Measurements from ENCODE around the gene COX17.
A peak's percentile ranks its signal among the peaks of the same experiment; 100 is the strongest.

The COX17 gene

GRCh38 chr3:119632829-119633228, 44.4 kb downstream of the COX17 start:
- Histone ChIP-seq H3K27me3 (ENCODE audit: control insufficient read depth in 1 of 2, insufficient read depth in 1 of 2, low read length in 2 of 2) (no peaks in the 10 kb centered on the region), H3K36me3 (ENCODE audit: control insufficient read depth in 1 of 2, insufficient read depth in 2 of 2, low read depth in 1 of 2, low read length in 2 of 2) (no peaks in the 10 kb centered on the region), H3K27ac (ENCODE audit: low read length, poor library complexity, severe bottlenecking) (no peak overlapping the region), H2AFZ (ENCODE audit: low read depth, low read length) (no peak overlapping the region), H3K4me2 (ENCODE audit: low read length, poor library complexity, severe bottlenecking) (no peak overlapping the region), H3K23ac (ENCODE audit: low read length in 2 of 2) (no peak overlapping the region), H3K4me3 (ENCODE audit: insufficient read depth in 1 of 2, low read depth in 1 of 2, low read length in 2 of 2) (no peak overlapping the region), H3K9me3 (ENCODE audit: control insufficient read depth, low read length) (no peaks in the 10 kb centered on the region), H2BK12ac (ENCODE audit: low read length in 2 of 2) (no peak overlapping the region), H2BK15ac (ENCODE audit: low read depth, poor library complexity, severe bottlenecking) (no peak overlapping the region), H4K91ac (ENCODE audit: low read length) (no peak overlapping the region), H2AK5ac (ENCODE audit: low read length, severe bottlenecking) (no peak overlapping the region), H3K9ac (ENCODE audit: low read length) (no peak overlapping the region), H3K4ac (ENCODE audit: low read depth in 1 of 2, low read length in 2 of 2) (no peak overlapping the region), H3K4me1 (ENCODE audit: control insufficient read depth, insufficient read depth, low read depth, low read length) (peaks cover 6% of the 10 kb centered on the region), H4K8ac (ENCODE audit: low read length) (no peak overlapping the region), H2BK120ac (ENCODE audit: low read depth, low read length) (no peak overlapping the region), H3K79me1 (replicated peaks; ENCODE audit: low read length, poor library complexity, severe bottlenecking) (no peaks in the 10 kb centered on the region), H2BK5ac (ENCODE audit: low read depth, low read length, poor library complexity, severe bottlenecking) (no peak overlapping the region), H3K18ac (ENCODE audit: low read depth in 1 of 2, low read length in 2 of 2) (no peak overlapping the region), H3K14ac (ENCODE audit: low read length in 2 of 2) (no peak overlapping the region)
- DNase-seq = no peak
- 97% methylated on average over 4 of the region's 4 CpGs for WGBS

GRCh38 chr3:119632216-119632615, 45.0 kb downstream of the COX17 start:
- no peak overlapping the region for H2BK120ac ChIP-seq (ENCODE audit: low read depth, low read length)
- no peak overlapping the region for H2AK5ac ChIP-seq (ENCODE audit: low read length, severe bottlenecking)
- no peak overlapping the region for H3K4me2 ChIP-seq (ENCODE audit: low read length, poor library complexity, severe bottlenecking)
- no peak overlapping the region for H3K18ac ChIP-seq (ENCODE audit: low read depth in 1 of 2, low read length in 2 of 2)
- peak overlapping the region in 1 of 2 experiments; percentile 24 for H3K4ac ChIP-seq (ENCODE audit: low read depth in 1 of 2, low read length in 2 of 2)
- H3K27me3 ChIP-seq (ENCODE audit: control insufficient read depth in 1 of 2, insufficient read depth in 1 of 2, low read length in 2 of 2) = no peaks in the 10 kb centered on the region
- H3K4me1 ChIP-seq (ENCODE audit: control insufficient read depth, insufficient read depth, low read depth, low read length) = peaks cover 3% of the 10 kb centered on the region
- WGBS = 86% methylated on average over 4 of the region's 4 CpGs
- no peak overlapping the region for H2AFZ ChIP-seq (ENCODE audit: low read depth, low read length)
- peak overlapping the region; percentile 52 for H4K8ac ChIP-seq (ENCODE audit: low read length)
- H3K36me3 ChIP-seq (ENCODE audit: control insufficient read depth in 1 of 2, insufficient read depth in 2 of 2, low read depth in 1 of 2, low read length in 2 of 2) = no peaks in the 10 kb centered on the region
- H3K79me1 ChIP-seq (replicated peaks; ENCODE audit: low read length, poor library complexity, severe bottlenecking) = no peaks in the 10 kb centered on the region
- no peak overlapping the region for H3K23ac ChIP-seq (ENCODE audit: low read length in 2 of 2)
- H2BK12ac ChIP-seq (ENCODE audit: low read length in 2 of 2) = no peak overlapping the region
- no peak overlapping the region for H3K4me3 ChIP-seq (ENCODE audit: insufficient read depth in 1 of 2, low read depth in 1 of 2, low read length in 2 of 2)
- no peak overlapping the region for H2BK15ac ChIP-seq (ENCODE audit: low read depth, poor library complexity, severe bottlenecking)
- no peak overlapping the region for H3K27ac ChIP-seq (ENCODE audit: low read length, poor library complexity, severe bottlenecking)
- no peak overlapping the region for H2BK5ac ChIP-seq (ENCODE audit: low read depth, low read length, poor library complexity, severe bottlenecking)
- H3K9me3 ChIP-seq (ENCODE audit: control insufficient read depth, low read length) = no peaks in the 10 kb centered on the region
- no peak for DNase-seq
- H4K91ac ChIP-seq (ENCODE audit: low read length) = no peak overlapping the region
- H3K14ac ChIP-seq (ENCODE audit: low read length in 2 of 2) = no peak overlapping the region
- no peak overlapping the region for H3K9ac ChIP-seq (ENCODE audit: low read length)

GRCh38 chr3:119631516-119631915, 45.7 kb downstream of the COX17 start:
- DNase-seq = no peak
- H4K8ac ChIP-seq (ENCODE audit: low read length) = no peak overlapping the region
- H4K91ac ChIP-seq (ENCODE audit: low read length) = no peak overlapping the region
- no peak overlapping the region for H3K27ac ChIP-seq (ENCODE audit: low read length, poor library complexity, severe bottlenecking)
- no peaks in the 10 kb centered on the region for H3K9me3 ChIP-seq (ENCODE audit: control insufficient read depth, low read length)
- H2BK15ac ChIP-seq (ENCODE audit: low read depth, poor library complexity, severe bottlenecking) = no peak overlapping the region
- no peak overlapping the region for H2BK12ac ChIP-seq (ENCODE audit: low read length in 2 of 2)
- no peaks in the 10 kb centered on the region for H3K36me3 ChIP-seq (ENCODE audit: control insufficient read depth in 1 of 2, insufficient read depth in 2 of 2, low read depth in 1 of 2, low read length in 2 of 2)
- no peaks in the 10 kb centered on the region for H3K27me3 ChIP-seq (ENCODE audit: control insufficient read depth in 1 of 2, insufficient read depth in 1 of 2, low read length in 2 of 2)
- whole genome bisulfite sequencing = 86% methylated on average over 3 of the region's 3 CpGs
- peak overlapping the region; percentile 80 for H3K9ac ChIP-seq (ENCODE audit: low read length)
- H3K4me2 ChIP-seq (ENCODE audit: low read length, poor library complexity, severe bottlenecking) = no peak overlapping the region
- H3K18ac ChIP-seq (ENCODE audit: low read depth in 1 of 2, low read length in 2 of 2) = no peak overlapping the region
- H3K23ac ChIP-seq (ENCODE audit: low read length in 2 of 2) = no peak overlapping the region
- no peak overlapping the region for H2AK5ac ChIP-seq (ENCODE audit: low read length, severe bottlenecking)
- no peak overlapping the region for H3K14ac ChIP-seq (ENCODE audit: low read length in 2 of 2)
- H3K4me1 ChIP-seq (ENCODE audit: control insufficient read depth, insufficient read depth, low read depth, low read length) = peaks cover 3% of the 10 kb centered on the region
- no peak overlapping the region for H2BK5ac ChIP-seq (ENCODE audit: low read depth, low read length, poor library complexity, severe bottlenecking)
- no peak overlapping the region for H2BK120ac ChIP-seq (ENCODE audit: low read depth, low read length)
- H3K79me1 ChIP-seq (replicated peaks; ENCODE audit: low read length, poor library complexity, severe bottlenecking) = no peaks in the 10 kb centered on the region
- H2AFZ ChIP-seq (ENCODE audit: low read depth, low read length) = no peak overlapping the region
- H3K4me3 ChIP-seq (ENCODE audit: insufficient read depth in 1 of 2, low read depth in 1 of 2, low read length in 2 of 2) = no peak overlapping the region
- no peak overlapping the region for H3K4ac ChIP-seq (ENCODE audit: low read depth in 1 of 2, low read length in 2 of 2)

- Histone ChIP-seq H3K18ac (ENCODE audit: low read depth in 1 of 2, low read length in 2 of 2) (no peak overlapping the region), H4K8ac (ENCODE audit: low read length) (no peak overlapping the region)
- 95% methylated on average over 7 of the region's 7 CpGs for WGBS
These were observed 46.3 kb downstream of the COX17 start for GRCh38 chr3:119630880-119631329.

More at GRCh38 chr3:119630880-119631329, 46.3 kb downstream of the COX17 start:
- H2BK15ac ChIP-seq (ENCODE audit: low read depth, poor library complexity, severe bottlenecking) = no peak overlapping the region
- H3K36me3 ChIP-seq (ENCODE audit: control insufficient read depth in 1 of 2, insufficient read depth in 2 of 2, low read depth in 1 of 2, low read length in 2 of 2) = no peaks in the 10 kb centered on the region
- H3K4ac ChIP-seq (ENCODE audit: low read depth in 1 of 2, low read length in 2 of 2) = no peak overlapping the region
- no peaks in the 10 kb centered on the region for H3K79me1 ChIP-seq (replicated peaks; ENCODE audit: low read length, poor library complexity, severe bottlenecking)
- no peaks in the 10 kb centered on the region for H3K27me3 ChIP-seq (ENCODE audit: control insufficient read depth in 1 of 2, insufficient read depth in 1 of 2, low read length in 2 of 2)
- H4K91ac ChIP-seq (ENCODE audit: low read length) = no peak overlapping the region
- H2AK5ac ChIP-seq (ENCODE audit: low read length, severe bottlenecking) = no peak overlapping the region
- H3K23ac ChIP-seq (ENCODE audit: low read length in 2 of 2) = no peak overlapping the region
- no peaks in the 10 kb centered on the region for H3K9me3 ChIP-seq (ENCODE audit: control insufficient read depth, low read length)
- H3K4me2 ChIP-seq (ENCODE audit: low read length, poor library complexity, severe bottlenecking) = no peak overlapping the region
- H3K4me1 ChIP-seq (ENCODE audit: control insufficient read depth, insufficient read depth, low read depth, low read length) = peaks cover 6% of the 10 kb centered on the region
- no peak overlapping the region for H2BK5ac ChIP-seq (ENCODE audit: low read depth, low read length, poor library complexity, severe bottlenecking)
- H2AFZ ChIP-seq (ENCODE audit: low read depth, low read length) = no peak overlapping the region
- no peak overlapping the region for H3K14ac ChIP-seq (ENCODE audit: low read length in 2 of 2)
- no peak for DNase-seq
- peak overlapping the region; percentile 80 for H3K9ac ChIP-seq (ENCODE audit: low read length)
- peak overlapping the region in 1 of 2 experiments; percentile 0 for H2BK12ac ChIP-seq (ENCODE audit: low read length in 2 of 2)
- H3K4me3 ChIP-seq (ENCODE audit: insufficient read depth in 1 of 2, low read depth in 1 of 2, low read length in 2 of 2) = peak overlapping the region in 1 of 2 experiments; percentile 28
- H3K27ac ChIP-seq (ENCODE audit: low read length, poor library complexity, severe bottlenecking) = no peak overlapping the region
- H2BK120ac ChIP-seq (ENCODE audit: low read depth, low read length) = no peak overlapping the region

All from mesenchymal stem cell (in vitro differentiated cells and primary cell).